Measurements from ENCODE around the gene STC2. TPM values are rescaled to one million over a fixed set of nuclear protein-coding genes. Genes with fewer than 3 reads are reported as not detected.

The STC2 gene
- total RNA-seq, 4 donors from 2014 or later = 3.8 to 12.0 (median 8.7) TPM

- intact Hi-C loops (cut with DNase I) = no loop called here
- no peaks in the 10 kb centered on the region for H3K27me3 ChIP-seq
- H3K4me3 ChIP-seq (replicated peaks in 1 of 3) = peak overlapping the region in 2 of 3 donors; percentile 29
- H3K27ac ChIP-seq = no peak overlapping the region
- TF ChIP-seq, protein P1, sequence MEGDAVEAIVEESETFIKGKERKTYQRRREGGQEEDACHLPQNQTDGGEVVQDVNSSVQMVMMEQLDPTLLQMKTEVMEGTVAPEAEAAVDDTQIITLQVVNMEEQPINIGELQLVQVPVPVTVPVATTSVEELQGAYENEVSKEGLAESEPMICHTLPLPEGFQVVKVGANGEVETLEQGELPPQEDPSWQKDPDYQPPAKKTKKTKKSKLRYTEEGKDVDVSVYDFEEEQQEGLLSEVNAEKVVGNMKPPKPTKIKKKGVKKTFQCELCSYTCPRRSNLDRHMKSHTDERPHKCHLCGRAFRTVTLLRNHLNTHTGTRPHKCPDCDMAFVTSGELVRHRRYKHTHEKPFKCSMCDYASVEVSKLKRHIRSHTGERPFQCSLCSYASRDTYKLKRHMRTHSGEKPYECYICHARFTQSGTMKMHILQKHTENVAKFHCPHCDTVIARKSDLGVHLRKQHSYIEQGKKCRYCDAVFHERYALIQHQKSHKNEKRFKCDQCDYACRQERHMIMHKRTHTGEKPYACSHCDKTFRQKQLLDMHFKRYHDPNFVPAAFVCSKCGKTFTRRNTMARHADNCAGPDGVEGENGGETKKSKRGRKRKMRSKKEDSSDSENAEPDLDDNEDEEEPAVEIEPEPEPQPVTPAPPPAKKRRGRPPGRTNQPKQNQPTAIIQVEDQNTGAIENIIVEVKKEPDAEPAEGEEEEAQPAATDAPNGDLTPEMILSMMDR (IDR thresholded peaks at IDR 0.05) = no peak
- no peak for TF ChIP-seq POLR2A (IDR thresholded peaks at IDR 0.05)
- H3K9me3 ChIP-seq = no peaks in the 10 kb centered on the region
- H3K36me3 ChIP-seq = no peaks in the 10 kb centered on the region
- 3 to 4% methylated on average over 29 of the region's 29 CpGs for WGBS, 2 donors
- peaks cover 28 to 37% of the 10 kb centered on the region in 2 donors for H3K4me1 ChIP-seq
- peak; percentile 22 to 45 for DNase-seq
Measured at GRCh38 chr5:173328844-173329490, 753 bp upstream of the STC2 start.

- peak in 1 of 2 donors; percentile 30 for DNase-seq
- Histone ChIP-seq H3K4me1 (peaks cover 31 to 42% of the 10 kb centered on the region in 2 donors), H3K9me3 (no peaks in the 10 kb centered on the region), H3K27me3 (no peaks in the 10 kb centered on the region), H3K27ac (peak overlapping the region in 1 of 3 donors; percentile 24), H3K4me3 (replicated peaks in 1 of 3) (peak overlapping the region in 1 of 3 donors; percentile 29), H3K36me3 (no peaks in the 10 kb centered on the region)
- TF ChIP-seq POLR2A (IDR thresholded peaks at IDR 0.05) = no peak
- TF ChIP-seq, protein P1 (IDR thresholded peaks at IDR 0.05) = no peak
- WGBS, 2 donors = 2 to 4% methylated on average over 28 of the region's 76 CpGs
- intact Hi-C loops (cut with DNase I) = no loop called here
Measured at GRCh38 chr5:173327084-173327947, 898 bp downstream of the STC2 start.

DNA sequence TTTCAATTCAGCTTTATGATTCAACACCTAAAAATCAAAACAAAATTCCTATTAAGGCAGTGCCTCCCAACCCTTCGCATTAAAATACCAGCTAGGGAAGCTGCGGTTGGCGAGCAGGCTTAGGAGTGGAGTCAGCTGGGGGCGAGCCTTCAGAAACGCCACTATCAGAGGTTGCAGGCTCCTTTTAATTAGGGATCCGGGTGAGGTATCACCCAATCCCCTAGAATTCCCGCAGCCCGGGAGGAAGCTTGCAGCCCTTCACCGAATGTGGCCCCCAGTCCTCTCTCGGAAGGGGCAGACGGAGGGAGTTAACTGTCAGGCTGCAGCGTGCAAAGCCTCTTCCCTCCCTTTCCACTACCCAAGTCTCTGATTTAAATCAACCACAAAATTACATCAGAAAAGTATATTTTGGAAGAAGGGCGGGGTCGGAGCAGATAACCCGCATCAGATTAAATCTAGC lies 1.7 kb downstream of the STC2 start:
- peak overlapping the region in 1 of 3 donors; percentile 29 for H3K4me3 ChIP-seq (replicated peaks in 1 of 3)
- H3K27ac ChIP-seq = no peak overlapping the region
- intact Hi-C loops (cut with DNase I) = no loop called here
- no peaks in the 10 kb centered on the region for H3K9me3 ChIP-seq
- no peaks in the 10 kb centered on the region for H3K36me3 ChIP-seq
- WGBS, 2 donors = 46 to 51% methylated on average over 15 of the region's 15 CpGs
- DNase-seq = no peak
- TF ChIP-seq, protein P1 (IDR thresholded peaks at IDR 0.05) = no peak
- TF ChIP-seq POLR2A (IDR thresholded peaks at IDR 0.05) = no peak
- no peaks in the 10 kb centered on the region for H3K27me3 ChIP-seq
- peaks cover 31 to 42% of the 10 kb centered on the region in 2 donors for H3K4me1 ChIP-seq

GRCh38 chr5:173325091-173325698 lies 3.0 kb downstream of the STC2 start:
- H3K27ac ChIP-seq = peak overlapping the region in 1 of 3 donors; percentile 36
- H3K4me1 ChIP-seq = peaks cover 31 to 42% of the 10 kb centered on the region in 2 donors
- 84 to 90% methylated on average over 13 of the region's 13 CpGs for WGBS, 2 donors
- no peaks in the 10 kb centered on the region for H3K9me3 ChIP-seq
- intact Hi-C loops (cut with DNase I) = no loop called here
- no peaks in the 10 kb centered on the region for H3K27me3 ChIP-seq
- no peak overlapping the region for H3K4me3 ChIP-seq (replicated peaks in 1 of 3)
- no peaks in the 10 kb centered on the region for H3K36me3 ChIP-seq
- TF ChIP-seq, protein P1 (IDR thresholded peaks at IDR 0.05) = no peak
- TF ChIP-seq POLR2A (IDR thresholded peaks at IDR 0.05) = no peak
- DNase-seq = no peak

Data from thyroid gland (tissue), 4 donors.